Nephron progenitor cell (in vitro differentiated cells): ENCODE results near the gene WDR70.
"Not testable (repeated sequence)": the region's sequence is repeated elsewhere in the genome, so short reads cannot be mapped to it uniquely, and the experiment has no call there.

Experiments used
- DNase-seq: peaks from one replicate; pipeline ENCODE4 v3.0.0; 2021
- H3K27ac Mint-ChIP-seq: 2 replicates; pipeline ENCODE4 v1.8.0; 2021; ENCODE audit warnings: mild to moderate bottlenecking, moderate library complexity, mixed read lengths
- H3K27me3 Mint-ChIP-seq: 2 replicates; pipeline ENCODE4 v1.8.0; 2021; ENCODE audit warnings: mild to moderate bottlenecking, low read depth, mixed read lengths; ENCODE audit not compliant: poor library complexity
- H3K36me3 Mint-ChIP-seq: 2 replicates; pipeline ENCODE4 v1.8.0; 2021; ENCODE audit warnings: low read depth, mixed read lengths
- H3K4me1 Mint-ChIP-seq: 2 replicates; pipeline ENCODE4 v1.8.0; 2021; ENCODE audit warnings: mixed read lengths
- H3K4me3 Mint-ChIP-seq: 2 replicates; pipeline ENCODE4 v1.8.0; 2021; ENCODE audit warnings: mild to moderate bottlenecking, moderate library complexity, mixed read lengths
- H3K9me3 Mint-ChIP-seq: 2 replicates; pipeline ENCODE4 v1.8.0; 2021; ENCODE audit warnings: mild to moderate bottlenecking, moderate library complexity, mixed read lengths
- CTCF ChIP-seq: fragments of 200-600 bp; sonication (generic); IDR thresholded peaks from 2 replicates; pipeline ENCODE4 v1.5.0; 2021; ENCODE audit warnings: antibody characterized with exemption

WDR70 gene

GRCh38 chr5:37417347-37417746 is 38.2 kb downstream of the WDR70 start:
- H3K4me3 Mint-ChIP-seq = no peak overlapping the region
- H3K27me3 Mint-ChIP-seq = no peaks in the 10 kb centered on the region
- no peak for TF ChIP-seq CTCF
- peaks cover 14% of the 10 kb centered on the region for H3K9me3 Mint-ChIP-seq
- H3K27ac Mint-ChIP-seq = no peak overlapping the region
- H3K4me1 Mint-ChIP-seq = no peaks in the 10 kb centered on the region
- DNase-seq = no peak
- H3K36me3 Mint-ChIP-seq = peaks cover 59% of the 10 kb centered on the region

- DNase-seq = no peak
- no peak for TF ChIP-seq CTCF
- Mint-ChIP-seq H3K4me3 (no peak overlapping the region), H3K36me3 (peaks cover 52% of the 10 kb centered on the region), H3K27ac (no peak overlapping the region), H3K27me3 (no peaks in the 10 kb centered on the region), H3K4me1 (no peaks in the 10 kb centered on the region), H3K9me3 (no peaks in the 10 kb centered on the region)
These were observed 45.3 kb downstream of the WDR70 start for GRCh38 chr5:37424441-37424840.

- Mint-ChIP-seq H3K27me3 (no peaks in the 10 kb centered on the region), H3K36me3 (peaks cover 52% of the 10 kb centered on the region), H3K9me3 (peaks cover 4% of the 10 kb centered on the region), H3K4me1 (no peaks in the 10 kb centered on the region), H3K4me3 (no peak overlapping the region), H3K27ac (no peak overlapping the region)
- no peak for TF ChIP-seq CTCF
- no peak for DNase-seq
These were observed 48.9 kb downstream of the WDR70 start for GRCh38 chr5:37428044-37428443.

GRCh38 chr5:37435261-37435660 is 56.1 kb downstream of the WDR70 start:
- Mint-ChIP-seq H3K27me3 (no peaks in the 10 kb centered on the region), H3K27ac (no peak overlapping the region), H3K4me1 (no peaks in the 10 kb centered on the region), H3K9me3 (peaks cover 4% of the 10 kb centered on the region), H3K4me3 (no peak overlapping the region), H3K36me3 (peaks cover 23% of the 10 kb centered on the region)
- TF ChIP-seq CTCF = no peak
- DNase-seq = no peak

- Mint-ChIP-seq H3K27me3 (no peaks in the 10 kb centered on the region), H3K36me3 (peaks cover 19% of the 10 kb centered on the region), H3K9me3 (peaks cover 4% of the 10 kb centered on the region), H3K27ac (no peak overlapping the region), H3K4me3 (no peak overlapping the region), H3K4me1 (no peaks in the 10 kb centered on the region)
- no peak for DNase-seq
- no peak for TF ChIP-seq CTCF
These were observed 57.2 kb downstream of the WDR70 start for GRCh38 chr5:37436146-37436934.

GRCh38 chr5:37437711-37438110 is 58.6 kb downstream of the WDR70 start:
- no peaks in the 10 kb centered on the region for H3K9me3 Mint-ChIP-seq

GRCh38 chr5:37445783-37446182 is 66.7 kb downstream of the WDR70 start:
- H3K36me3 Mint-ChIP-seq = peaks cover 68% of the 10 kb centered on the region

More at GRCh38 chr5:37437711-37438110, 58.6 kb downstream of the WDR70 start:
- TF ChIP-seq CTCF = no peak
- Mint-ChIP-seq H3K36me3 (peaks cover 9% of the 10 kb centered on the region), H3K4me1 (no peaks in the 10 kb centered on the region), H3K4me3 (no peak overlapping the region), H3K27me3 (no peaks in the 10 kb centered on the region), H3K27ac (no peak overlapping the region)
- DNase-seq = no peak

More at GRCh38 chr5:37445783-37446182, 66.7 kb downstream of the WDR70 start:
- H3K9me3 Mint-ChIP-seq = peaks cover 43% of the 10 kb centered on the region
- not testable (repeated sequence) for DNase-seq, H3K27me3 Mint-ChIP-seq, H3K27ac Mint-ChIP-seq, H3K4me3 Mint-ChIP-seq, H3K4me1 Mint-ChIP-seq
